Measurements from ENCODE around the gene FIBIN.

Gene FIBIN

GRCh38 chr11:27025312-27025955 lies 31.5 kb downstream of the FIBIN start:
- no peak for FAIRE-seq

- FAIRE-seq = no peak
These were observed 32.2 kb downstream of the FIBIN start for GRCh38 chr11:27025957-27026733.

GRCh38 chr11:27028561-27028965 lies 34.7 kb downstream of the FIBIN start:
- no peak for FAIRE-seq

GRCh38 chr11:27029966-27030365 lies 36.1 kb downstream of the FIBIN start:
- FAIRE-seq = no peak

- no peak for FAIRE-seq
These were observed 37.8 kb downstream of the FIBIN start for GRCh38 chr11:27031754-27032153.

- no peak for FAIRE-seq
These were observed 46.0 kb downstream of the FIBIN start for GRCh38 chr11:27039873-27040272.

- FAIRE-seq = no peak
These were observed 46.6 kb downstream of the FIBIN start, which contains the start of gene BBOX1 for GRCh38 chr11:27040302-27041115. Gene BBOX1 (plus strand): TSS chr11:27040815. CDS start chr11:27055431, 14,616 bp downstream.

GRCh38 chr11:27041141-27041899 lies 47.4 kb downstream of the FIBIN start:
- no peak for FAIRE-seq

Measured in colon (tissue), 2 donors.